IMR-90 (cell line): ENCODE data around the gene TRIM4. TPM values are rescaled to one million over a fixed set of nuclear protein-coding genes. Genes with fewer than 3 reads are reported as not detected.

Source experiments
- ATAC-seq: fragments of 200-7000 bp; cut with Tn5 transposase; 2 replicates; pipeline ENCODE4 v1.9.1; 2020; ENCODE audit warnings: low read depth, mild to moderate bottlenecking, moderate library complexity
- BruUV-seq: library from RNA; stranded (reverse); fragments of 400-500 nt; replicated peaks from 2 replicates; lab custom pipeline; 2021; lab: Mats Ljungman, UMichigan
- CTCF ChIA-PET: fragments of 300-600 bp; formaldehyde crosslinking; extraction: SDS; loops from one replicate; lab custom pipeline; 2021; ENCODE audit warnings: antibody characterized with exemption; lab: Yijun Ruan, JAX
- POLR2A ChIA-PET: fragments of 300-600 bp; sonication (Branson Sonifier 250); formaldehyde crosslinking; loops from one replicate; lab custom pipeline; 2022; ENCODE audit warnings: antibody characterized with exemption; ENCODE audit not compliant: unreplicated experiment; lab: Charles Lee
- DNase-seq: peaks from one replicate; pipeline ENCODE4 v3.0.0; 2013
- H2AFZ ChIP-seq: replicated peaks from 2 replicates; pipeline ENCODE3; 2013; ENCODE audit warnings: low read length, mild to moderate bottlenecking; ENCODE audit not compliant: poor library complexity
- H2AK5ac ChIP-seq: 2 replicates; pipeline ENCODE4 v1.6.1; 2013; ENCODE audit warnings: low read depth, low read length, inconsistent platforms
- H2AK9ac ChIP-seq: replicated peaks from 2 replicates; pipeline ENCODE3; 2013; ENCODE audit warnings: mild to moderate bottlenecking, low read depth, low read length, moderate library complexity; ENCODE audit not compliant: poor library complexity
- H2BK120ac ChIP-seq: 2 replicates; pipeline ENCODE4 v1.6.1; 2013; ENCODE audit warnings: low read depth, low read length, inconsistent platforms
- H2BK15ac ChIP-seq: 3 replicates; pipeline ENCODE4 v1.6.1; 2013; ENCODE audit warnings: low read depth, low read length, inconsistent platforms
- H2BK20ac ChIP-seq: 2 replicates; pipeline ENCODE4 v1.6.1; 2013; ENCODE audit warnings: low read depth, mild to moderate bottlenecking, inconsistent platforms, low read length, moderate library complexity
- H2BK5ac ChIP-seq: 2 replicates; pipeline ENCODE4 v1.6.1; 2013; ENCODE audit warnings: mild to moderate bottlenecking, low read depth, low read length, inconsistent platforms; ENCODE audit not compliant: poor library complexity, severe bottlenecking
- H3K14ac ChIP-seq: replicated peaks from 2 replicates; pipeline ENCODE4 v1.6.1; 2013; ENCODE audit warnings: low read depth, low read length, inconsistent platforms
- H3K18ac ChIP-seq: 2 replicates; pipeline ENCODE4 v1.6.1; 2013; ENCODE audit warnings: low read depth, low read length, control low read depth
- H3K23ac ChIP-seq: 2 replicates; pipeline ENCODE4 v1.6.1; 2013; ENCODE audit warnings: low read depth, low read length, inconsistent platforms
- H3K27ac ChIP-seq: 2 replicates; pipeline ENCODE4 v1.5.1; 2013; ENCODE audit warnings: mild to moderate bottlenecking, control low read depth, low read length; ENCODE audit not compliant: insufficient read depth
- H3K27me3 ChIP-seq: 2 replicates; pipeline ENCODE4 v1.6.1; 2013; ENCODE audit warnings: low read length; ENCODE audit not compliant: control insufficient read depth, insufficient read depth
- H3K36me3 ChIP-seq: 2 replicates; pipeline ENCODE4 v1.6.1; 2013; ENCODE audit warnings: low read length, mixed read lengths; ENCODE audit not compliant: control insufficient read depth, insufficient read depth
- H3K4ac ChIP-seq: 2 replicates; pipeline ENCODE4 v1.6.1; 2013; ENCODE audit warnings: low read depth, low read length, inconsistent platforms
- H3K4me1 ChIP-seq: 2 replicates; pipeline ENCODE4 v1.6.1; 2013; ENCODE audit warnings: low read length, mixed read lengths; ENCODE audit not compliant: control insufficient read depth, insufficient read depth
- H3K4me2 ChIP-seq: 2 replicates; pipeline ENCODE4 v1.6.1; 2013; ENCODE audit warnings: low read depth, mild to moderate bottlenecking, control low read depth, low read length, moderate library complexity
- H3K4me3 ChIP-seq: 2 replicates; pipeline ENCODE4 v1.5.1; 2013; ENCODE audit warnings: low read depth, mild to moderate bottlenecking, control low read depth, low read length, moderate library complexity; ENCODE audit not compliant: insufficient read depth
- H3K56ac ChIP-seq: 2 replicates; pipeline ENCODE4 v1.6.1; 2013; ENCODE audit warnings: low read length, inconsistent platforms; ENCODE audit not compliant: insufficient read depth; ENCODE audit errors: extremely low read depth
- H3K79me1 ChIP-seq, 2 experiments: 2 replicates each; pipeline ENCODE4 v1.6.1; 2013; ENCODE audit warnings: low read length in 2 of 2, inconsistent platforms in 1 of 2, low read depth in 1 of 2
- H3K9ac ChIP-seq: 2 replicates; pipeline ENCODE4 v1.6.1; 2013; ENCODE audit warnings: low read depth, low read length, control low read depth
- H3K9me1 ChIP-seq: 2 replicates; pipeline ENCODE4 v1.6.1; 2013; ENCODE audit warnings: low read length, inconsistent platforms; ENCODE audit not compliant: insufficient read depth
- H3K9me3 ChIP-seq: 2 replicates; pipeline ENCODE4 v1.6.1; 2013; ENCODE audit warnings: low read length; ENCODE audit not compliant: control insufficient read depth, insufficient read depth
- H4K20me1 ChIP-seq: 2 replicates; pipeline ENCODE4 v1.6.1; 2013; ENCODE audit warnings: low read length, inconsistent platforms; ENCODE audit not compliant: insufficient read depth
- H4K5ac ChIP-seq: 2 replicates; pipeline ENCODE4 v1.6.1; 2013; ENCODE audit warnings: mild to moderate bottlenecking, low read depth, low read length, control low read depth
- H4K8ac ChIP-seq, 2 experiments: 2 replicates each; pipeline ENCODE4 v1.6.1; 2013; ENCODE audit warnings: low read depth in 2 of 2, low read length in 2 of 2, control low read depth in 1 of 2, inconsistent platforms in 1 of 2
- H4K91ac ChIP-seq: 2 replicates; pipeline ENCODE4 v1.6.1; 2013; ENCODE audit warnings: low read depth, low read length, inconsistent platforms; ENCODE audit not compliant: insufficient read depth
- CEBPB ChIP-seq: IDR thresholded peaks from 2 replicates; pipeline ENCODE4 v1.6.1; 2012; ENCODE audit warnings: low read depth, low read length, improper control_type of control experiment
- FOS ChIP-seq: fragments of 150-350 bp; IDR thresholded peaks from 2 replicates; pipeline ENCODE4 v1.6.1; 2016; ENCODE audit warnings: low read depth, low read length
- MAFK ChIP-seq: IDR thresholded peaks from 2 replicates; pipeline ENCODE4 v1.6.1; 2012; ENCODE audit warnings: low read depth, low read length, improper control_type of control experiment
- MAZ ChIP-seq: IDR thresholded peaks from 2 replicates; pipeline ENCODE4 v1.6.1; 2012; ENCODE audit warnings: low read depth, mild to moderate bottlenecking, low read length, improper control_type of control experiment, moderate library complexity, borderline replicate concordance
- MXI1 ChIP-seq: IDR thresholded peaks from 2 replicates; pipeline ENCODE4 v1.6.1; 2012; ENCODE audit warnings: low read depth, mild to moderate bottlenecking, low read length, moderate library complexity, borderline replicate concordance
- NFE2L2 ChIP-seq: fragments of 150-350 bp; IDR thresholded peaks from 2 replicates; pipeline ENCODE4 v1.6.1; 2016; ENCODE audit warnings: low read depth, mild to moderate bottlenecking, low read length
- POLR2A ChIP-seq: IDR thresholded peaks from 2 replicates; pipeline ENCODE4 v1.6.1; 2012; ENCODE audit warnings: mild to moderate bottlenecking, low read depth, low read length
- WGBS, 2 experiments: methylation state at CpG; one replicate each; pipeline versions ENCODE4 v1.1.5 to v1.1.7; 2013; ENCODE audit warnings: missing lambda C conversion rate in 2 of 2; ENCODE audit not compliant: insufficient read length in 1 of 2; ENCODE audit errors: extremely low coverage in 2 of 2; 5-methylcytosine and 5-hydroxymethylcytosine counted together
- dilution Hi-C: fragments of 300-500 bp; cut with HindIII; formaldehyde crosslinking; loops from one replicate; pipeline ENCODE4 v1.14.3; 2018; ENCODE audit warnings: low sequenced_read_pairs; ENCODE audit not compliant: unreplicated experiment
- in situ Hi-C: fragments of 300-500 bp; cut with MboI; formaldehyde crosslinking; loops from 3 replicates; pipeline ENCODE4 v1.14.3; 2019; ENCODE audit warnings: low sequenced_read_pairs, inconsistent platforms, mixed read lengths
- intact Hi-C: fragments of 100-400 bp; cut with micrococcal nuclease; formaldehyde crosslinking; loops from 2 replicates; pipeline ENCODE4 v1.10.0; 2022
- polyA plus RNA-seq, 3 experiments: library from polyadenylated mRNA; depleted of rRNA; stranded (reverse); fragments of >200 nt; gene quantifications; 2 replicates each; pipeline ENCODE4 v1.2.3, GENCODE V29; 2012; ENCODE audit warnings: low replicate concordance in 1 of 3
- total RNA-seq: library from RNA; depleted of rRNA; stranded (reverse); fragments of >200 nt; gene quantifications from 2 replicates; pipeline ENCODE4 v1.2.3, GENCODE V29; 2012
- TF ChIP-seq, protein P1 (sequence below): conservative IDR thresholded peaks from 2 replicates; pipeline ENCODE4 v1.5.1; 2012; ENCODE audit warnings: mild to moderate bottlenecking, low read depth, low read length, improper control_type of control experiment
- TF ChIP-seq, protein P2 (sequence below): fragments of 150-350 bp; IDR thresholded peaks from 2 replicates; pipeline ENCODE4 v1.6.1; 2016; ENCODE audit warnings: low read depth, mild to moderate bottlenecking, low read length, moderate library complexity, borderline replicate concordance

The TRIM4 gene
- total and polyA plus RNA-seq, 2 of the 4 experiments (the other 2 are of a cell fraction) = 10.6 to 13.4 TPM

DNA sequence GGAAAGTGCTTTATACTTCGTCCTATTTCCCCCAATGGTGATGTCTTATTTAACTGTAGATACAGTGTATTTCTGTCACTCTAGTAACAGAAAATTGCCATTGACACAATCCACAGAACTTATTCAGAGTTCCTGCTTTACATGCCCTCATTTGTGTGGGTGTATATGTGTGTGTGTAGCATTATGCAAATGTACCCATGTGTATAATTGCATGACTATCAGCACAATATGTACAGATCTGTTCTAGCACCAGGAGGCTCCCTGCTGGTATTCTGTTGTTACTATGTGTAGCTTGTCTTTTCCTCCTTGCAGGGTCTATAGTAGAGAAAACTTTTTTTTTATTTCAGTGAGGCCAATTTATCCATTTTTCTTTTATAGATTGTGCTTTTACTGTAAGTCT is 75.0 kb downstream of the TRIM4 start:
- POLR2A ChIA-PET = no interaction called here
- in situ Hi-C loops = no loop called here

More for the DNA sequence above, 75.0 kb downstream of the TRIM4 start:
- Histone ChIP-seq H4K20me1 (no peaks in the 10 kb centered on the region), H4K5ac (no peak overlapping the region), H3K9me3 (no peaks in the 10 kb centered on the region), H3K9ac (no peak overlapping the region), H3K14ac (no peak overlapping the region), H2AFZ (no peak overlapping the region), H2BK15ac (no peak overlapping the region), H2BK20ac (no peak overlapping the region), H3K56ac (no peak overlapping the region), H3K27ac (no peak overlapping the region), H3K27me3 (peaks cover 13% of the 10 kb centered on the region), H4K91ac (no peak overlapping the region), H3K36me3 (no peaks in the 10 kb centered on the region), H3K18ac (no peak overlapping the region), H4K8ac (no peak overlapping the region), H3K79me1 (no peaks in the 10 kb centered on the region), H2AK5ac (no peak overlapping the region), H3K23ac (no peak overlapping the region), H3K4me2 (no peak overlapping the region), H3K4me1 (no peaks in the 10 kb centered on the region), H3K9me1 (no peaks in the 10 kb centered on the region), H2AK9ac (no peak overlapping the region), H2BK5ac (no peak overlapping the region), H3K4ac (no peak overlapping the region), H2BK120ac (no peak overlapping the region), H3K4me3 (no peak overlapping the region)
- TF ChIP-seq MAZ (no peak), FOS (no peak), MXI1 (no peak), MAFK (no peak), CEBPB (no peak), NFE2L2 (no peak), POLR2A (no peak)
- TF ChIP-seq, protein P1, sequence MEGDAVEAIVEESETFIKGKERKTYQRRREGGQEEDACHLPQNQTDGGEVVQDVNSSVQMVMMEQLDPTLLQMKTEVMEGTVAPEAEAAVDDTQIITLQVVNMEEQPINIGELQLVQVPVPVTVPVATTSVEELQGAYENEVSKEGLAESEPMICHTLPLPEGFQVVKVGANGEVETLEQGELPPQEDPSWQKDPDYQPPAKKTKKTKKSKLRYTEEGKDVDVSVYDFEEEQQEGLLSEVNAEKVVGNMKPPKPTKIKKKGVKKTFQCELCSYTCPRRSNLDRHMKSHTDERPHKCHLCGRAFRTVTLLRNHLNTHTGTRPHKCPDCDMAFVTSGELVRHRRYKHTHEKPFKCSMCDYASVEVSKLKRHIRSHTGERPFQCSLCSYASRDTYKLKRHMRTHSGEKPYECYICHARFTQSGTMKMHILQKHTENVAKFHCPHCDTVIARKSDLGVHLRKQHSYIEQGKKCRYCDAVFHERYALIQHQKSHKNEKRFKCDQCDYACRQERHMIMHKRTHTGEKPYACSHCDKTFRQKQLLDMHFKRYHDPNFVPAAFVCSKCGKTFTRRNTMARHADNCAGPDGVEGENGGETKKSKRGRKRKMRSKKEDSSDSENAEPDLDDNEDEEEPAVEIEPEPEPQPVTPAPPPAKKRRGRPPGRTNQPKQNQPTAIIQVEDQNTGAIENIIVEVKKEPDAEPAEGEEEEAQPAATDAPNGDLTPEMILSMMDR = no peak
- TF ChIP-seq, protein P2, sequence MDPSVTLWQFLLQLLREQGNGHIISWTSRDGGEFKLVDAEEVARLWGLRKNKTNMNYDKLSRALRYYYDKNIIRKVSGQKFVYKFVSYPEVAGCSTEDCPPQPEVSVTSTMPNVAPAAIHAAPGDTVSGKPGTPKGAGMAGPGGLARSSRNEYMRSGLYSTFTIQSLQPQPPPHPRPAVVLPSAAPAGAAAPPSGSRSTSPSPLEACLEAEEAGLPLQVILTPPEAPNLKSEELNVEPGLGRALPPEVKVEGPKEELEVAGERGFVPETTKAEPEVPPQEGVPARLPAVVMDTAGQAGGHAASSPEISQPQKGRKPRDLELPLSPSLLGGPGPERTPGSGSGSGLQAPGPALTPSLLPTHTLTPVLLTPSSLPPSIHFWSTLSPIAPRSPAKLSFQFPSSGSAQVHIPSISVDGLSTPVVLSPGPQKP = no peak
- no CpG with 5 or more reads among the region's 1 CpG for WGBS, 2 experiments
- dilution Hi-C loops = no loop called here
- ATAC-seq (no peak), DNase-seq (no peak)
- BruUV-seq = no TSS peak
- CTCF ChIA-PET = no interaction called here
- intact Hi-C loops = no loop called here
